ENCODE data around the gene CFAP57. TPM values are rescaled to one million over a fixed set of nuclear protein-coding genes. Genes with fewer than 3 reads are reported as not detected.

CFAP57 gene
- polyA plus RNA-seq, 6 donors from 2014 or later = 0.13 to 1.0 (median 0.24) TPM

- Mint-ChIP-seq H3K36me3 (no peaks in the 10 kb centered on the region), H3K27me3 (peaks cover 8 to 12% (median 9%) of the 10 kb centered on the region in 3 donors), H3K4me1 (peaks cover 8 to 15% (median 13%) of the 10 kb centered on the region in 3 donors), H3K9me3 (peaks cover 0 to 5% (median 0%) of the 10 kb centered on the region in 7 donors), H3K4me3 (peak overlapping the region in 1 of 8 donors; percentile 9), H3K27ac (no peak overlapping the region)
- DNase-seq (no peak), ATAC-seq (ENCODE audit: low read depth in 2 of 2) (no peak)
Measured at GRCh38 chr1:43255438-43256210, 83.5 kb downstream of the CFAP57 start.

GRCh38 chr1:43256675-43257570, 84.8 kb downstream of the CFAP57 start:
- peaks cover 8 to 12% (median 9%) of the 10 kb centered on the region in 3 donors for H3K27me3 Mint-ChIP-seq
- DNase-seq = no peak
- no peak for ATAC-seq (ENCODE audit: low read depth in 2 of 2)
- peaks cover 8 to 15% (median 13%) of the 10 kb centered on the region in 3 donors for H3K4me1 Mint-ChIP-seq
- H3K9me3 Mint-ChIP-seq = peaks cover 0 to 6% (median 3%) of the 10 kb centered on the region in 7 donors
- H3K36me3 Mint-ChIP-seq = no peaks in the 10 kb centered on the region
- H3K27ac Mint-ChIP-seq = peak overlapping the region in 1 of 6 donors; percentile 82
- H3K4me3 Mint-ChIP-seq = no peak overlapping the region

- ATAC-seq (ENCODE audit: low read depth in 2 of 2) (no peak), DNase-seq (no peak)
- H3K9me3 Mint-ChIP-seq = peaks cover 0 to 10% (median 6%) of the 10 kb centered on the region in 7 donors
- H3K36me3 Mint-ChIP-seq = peaks cover 0 to 2% of the 10 kb centered on the region in 2 donors
- H3K27me3 Mint-ChIP-seq = peaks cover 4 to 5% (median 4%) of the 10 kb centered on the region in 3 donors
- peaks cover 8 to 15% (median 13%) of the 10 kb centered on the region in 3 donors for H3K4me1 Mint-ChIP-seq
- H3K4me3 Mint-ChIP-seq = no peak overlapping the region
- H3K27ac Mint-ChIP-seq = peak overlapping the region in 1 of 6 donors; percentile 50
Measured at GRCh38 chr1:43258370-43258769, 86.2 kb downstream of the CFAP57 start.

- peaks cover 6 to 7% (median 7%) of the 10 kb centered on the region in 3 donors for H3K4me1 Mint-ChIP-seq
- no peak overlapping the region for H3K27ac Mint-ChIP-seq
- H3K27me3 Mint-ChIP-seq = peaks cover 5 to 16% (median 12%) of the 10 kb centered on the region in 3 donors
- H3K9me3 Mint-ChIP-seq = peaks cover 0 to 17% (median 6%) of the 10 kb centered on the region in 7 donors
- H3K36me3 Mint-ChIP-seq = peaks cover 7 to 8% of the 10 kb centered on the region in 2 donors
- ATAC-seq (ENCODE audit: low read depth in 2 of 2) (no peak), DNase-seq (no peak)
- peak overlapping the region in 1 of 8 donors; percentile 0 for H3K4me3 Mint-ChIP-seq
Measured at GRCh38 chr1:43265431-43265830, 93.3 kb downstream of the CFAP57 start.

GRCh38 chr1:43266881-43267280, 94.8 kb downstream of the CFAP57 start:
- Mint-ChIP-seq H3K4me3 (no peak overlapping the region), H3K4me1 (peaks cover 13 to 20% (median 14%) of the 10 kb centered on the region in 3 donors), H3K27me3 (peaks cover 13 to 31% (median 25%) of the 10 kb centered on the region in 3 donors), H3K27ac (no peak overlapping the region), H3K9me3 (peaks cover 0 to 13% (median 6%) of the 10 kb centered on the region in 7 donors), H3K36me3 (peaks cover 7 to 8% of the 10 kb centered on the region in 2 donors)
- DNase-seq (no peak), ATAC-seq (ENCODE audit: low read depth in 2 of 2) (no peak)

GRCh38 chr1:43267291-43267805, 95.2 kb downstream of the CFAP57 start:
- Mint-ChIP-seq H3K27me3 (peaks cover 14 to 31% (median 28%) of the 10 kb centered on the region in 3 donors), H3K27ac (peak overlapping the region in 1 of 6 donors; percentile 37), H3K4me3 (peak overlapping the region in 1 of 8 donors; percentile 29), H3K36me3 (peaks cover 7 to 8% of the 10 kb centered on the region in 2 donors), H3K9me3 (peaks cover 0 to 12% (median 6%) of the 10 kb centered on the region in 7 donors), H3K4me1 (peaks cover 13 to 20% (median 14%) of the 10 kb centered on the region in 3 donors)
- no peak for DNase-seq
- no peak for ATAC-seq (ENCODE audit: low read depth in 2 of 2)

GRCh38 chr1:43267818-43268425, 95.8 kb downstream of the CFAP57 start:
- Mint-ChIP-seq H3K36me3 (peaks cover 7 to 8% of the 10 kb centered on the region in 2 donors), H3K27me3 (peaks cover 14 to 31% (median 28%) of the 10 kb centered on the region in 3 donors), H3K4me1 (peaks cover 13 to 20% (median 14%) of the 10 kb centered on the region in 3 donors), H3K9me3 (peaks cover 0 to 9% (median 5%) of the 10 kb centered on the region in 7 donors), H3K27ac (no peak overlapping the region), H3K4me3 (no peak overlapping the region)
- ATAC-seq (ENCODE audit: low read depth in 2 of 2) = no peak
- no peak for DNase-seq

GRCh38 chr1:43269627-43270375, 97.7 kb downstream of the CFAP57 start, which contains the start of gene TMEM125:
TSS of gene TMEM125 (plus strand) at chr1:43269983. CDS start at chr1:43272723, 2,740 bp downstream.
- Mint-ChIP-seq H3K36me3 (no peaks in the 10 kb centered on the region), H3K4me3 (peak within 1 kb of the TSS; percentile 48 to 92 (median 76)), H3K9me3 (no peaks in the 10 kb centered on the region), H3K27ac (peak within 1 kb of the TSS in 2 of 6 donors; percentile 66 to 69), H3K27me3 (peaks cover 14 to 31% (median 28%) of the 10 kb centered on the region in 3 donors), H3K4me1 (peaks cover 19 to 29% (median 20%) of the 10 kb centered on the region in 3 donors)
- ATAC-seq (ENCODE audit: low read depth in 2 of 2) = no peak
- no peak for DNase-seq

GRCh38 chr1:43270421-43271095, 98.4 kb downstream of the CFAP57 start:
- Mint-ChIP-seq H3K9me3 (no peaks in the 10 kb centered on the region), H3K4me3 (peak overlapping the region; percentile 48 to 92 (median 76)), H3K4me1 (peaks cover 19 to 30% (median 20%) of the 10 kb centered on the region in 3 donors), H3K36me3 (no peaks in the 10 kb centered on the region), H3K27me3 (peaks cover 14 to 31% (median 28%) of the 10 kb centered on the region in 3 donors), H3K27ac (peak overlapping the region in 1 of 6 donors; percentile 43)
- DNase-seq (no peak), ATAC-seq (ENCODE audit: low read depth in 2 of 2) (peak; percentile 43 to 45)

GRCh38 chr1:43271186-43272118, 99.3 kb downstream of the CFAP57 start:
- Mint-ChIP-seq H3K9me3 (no peaks in the 10 kb centered on the region), H3K27me3 (peaks cover 14 to 33% (median 28%) of the 10 kb centered on the region in 3 donors), H3K4me1 (peaks cover 19 to 30% (median 20%) of the 10 kb centered on the region in 3 donors), H3K4me3 (peak overlapping the region in 7 of 8 donors; percentile 62 to 92 (median 77)), H3K27ac (peak overlapping the region in 3 of 6 donors; percentile 4 to 74 (median 43)), H3K36me3 (no peaks in the 10 kb centered on the region)
- ATAC-seq (ENCODE audit: low read depth in 2 of 2) = no peak
- DNase-seq = no peak

- ATAC-seq (ENCODE audit: low read depth in 2 of 2) (no peak), DNase-seq (no peak)
- peak overlapping the region in 1 of 6 donors; percentile 16 for H3K27ac Mint-ChIP-seq
- H3K4me1 Mint-ChIP-seq = peaks cover 20 to 30% (median 23%) of the 10 kb centered on the region in 3 donors
- peaks cover 14 to 40% (median 34%) of the 10 kb centered on the region in 3 donors for H3K27me3 Mint-ChIP-seq
- no peaks in the 10 kb centered on the region for H3K9me3 Mint-ChIP-seq
- peak overlapping the region in 1 of 8 donors; percentile 33 for H3K4me3 Mint-ChIP-seq
- H3K36me3 Mint-ChIP-seq = no peaks in the 10 kb centered on the region
Measured at GRCh38 chr1:43272161-43272560, 100.0 kb downstream of the CFAP57 start.
